Lung (tissue), 12 donors: ENCODE results near the gene PLEKHG2. TPM values are rescaled to one million over a fixed set of nuclear protein-coding genes. Genes with fewer than 3 reads are reported as not detected.

Experiments used
- ATAC-seq: fragments of 200-7000 bp; cut with Tn5 transposase; one replicate; pipeline ENCODE4 v1.9.1; 2020; ENCODE audit warnings: moderate number of reproducible peaks; ENCODE audit not compliant: insufficient read depth, low FRiP score
- DNase-seq, 3 donors: peaks; one replicate each; pipeline ENCODE4 v3.0.0-alpha.2; 2013 to 2017
- H3K27ac ChIP-seq, 2 donors: one replicate each; pipeline ENCODE4 v1.5.1; 2013; ENCODE audit warnings: mild to moderate bottlenecking in 2 of 2, moderate library complexity in 2 of 2, control low read depth in 1 of 2, inconsistent platforms in 1 of 2, low read depth in 1 of 2, low read length in 1 of 2
- H3K27me3 ChIP-seq, 3 donors: one replicate each; pipeline ENCODE4 v1.5.1; 2013; ENCODE audit warnings: low read length in 2 of 3; ENCODE audit not compliant: control insufficient read depth in 3 of 3, insufficient read depth in 3 of 3
- H3K36me3 ChIP-seq, 4 donors: one replicate each; pipeline ENCODE4 v1.5.1; 2013; ENCODE audit warnings: low read length in 4 of 4, mild to moderate bottlenecking in 1 of 4, moderate library complexity in 1 of 4; ENCODE audit not compliant: control insufficient read depth in 4 of 4, insufficient read depth in 4 of 4
- H3K4me1 ChIP-seq, 5 donors: one replicate each; pipeline ENCODE4 v1.5.1; 2013; ENCODE audit warnings: low read length in 5 of 5, mild to moderate bottlenecking in 2 of 5, moderate library complexity in 1 of 5; ENCODE audit not compliant: control insufficient read depth in 5 of 5, insufficient read depth in 5 of 5
- H3K4me3 ChIP-seq: one replicate; pipeline ENCODE4 v1.5.1; 2013; ENCODE audit warnings: mild to moderate bottlenecking, control low read depth, moderate library complexity
- H3K9ac ChIP-seq, 2 donors: one replicate each; pipeline ENCODE4 v1.5.1; 2013; ENCODE audit warnings: low read length in 2 of 2, control low read depth in 1 of 2; ENCODE audit not compliant: insufficient read depth in 1 of 2
- H3K9me3 ChIP-seq, 4 donors: one replicate each; pipeline ENCODE4 v1.5.1; 2013; ENCODE audit warnings: low read length in 3 of 4, mild to moderate bottlenecking in 1 of 4, moderate library complexity in 1 of 4; ENCODE audit not compliant: control insufficient read depth in 4 of 4, insufficient read depth in 3 of 4
- CTCF ChIP-seq: IDR thresholded peaks from 2 replicates; pipeline ENCODE4 v1.5.1; 2012; ENCODE audit warnings: mild to moderate bottlenecking; ENCODE audit errors: control extremely low read depth, extremely low read depth
- WGBS, 2 donors: extraction: QIAGEN DNeasy Blood & Tissue Kit; methylation state at CpG; one replicate each; pipeline ENCODE4 v1.1.7; 2013; 5-methylcytosine and 5-hydroxymethylcytosine counted together
- polyA plus RNA-seq, 2 donors: library from polyadenylated mRNA; stranded (reverse); fragments of 200-250 nt; gene quantifications; one replicate each; pipeline ENCODE4 v1.2.1, GENCODE V29; 2013
- total RNA-seq, 2 donors: library from RNA; depleted of rRNA in 1 of 2; stranded (reverse); fragments of >200 nt in 1 of 2; gene quantifications; one replicate each; pipeline ENCODE4 v1.2.1, GENCODE V29; 2014 to 2021
- donor health status: control.
- donor health status: control.
- donor health status: Bipolar disorder and iron deficiency.
- donor health status: healthy.
- donor health status: DM: yes; HTN: yes; CAD: no.

PLEKHG2 gene
- total and polyA plus RNA-seq, 4 donors, result 15.5 to 52.7 (median 27.2) TPM

GRCh38 chr19:39405261-39405957, 7.1 kb upstream of the PLEKHG2 start:
- ATAC-seq, result no peak
- WGBS, 2 donors, result 89 to 91% methylated on average over 17 of the region's 17 CpGs
- Histone ChIP-seq H3K27me3 (no peaks in the 10 kb centered on the region), H3K36me3 (peaks cover 0 to 12% (median 6%) of the 10 kb centered on the region in 4 donors), H3K4me3 (no peak overlapping the region), H3K9me3 (no peaks in the 10 kb centered on the region), H3K4me1 (peaks cover 0 to 39% (median 14%) of the 10 kb centered on the region in 5 donors), H3K27ac (peak overlapping the region; percentile 55 to 97), H3K9ac (no peak overlapping the region)
- TF ChIP-seq CTCF, result no peak
- no peak for DNase-seq

- peak overlapping the region; percentile 42 for H3K4me3 ChIP-seq
- H3K27me3 ChIP-seq, result no peaks in the 10 kb centered on the region
- ATAC-seq (no peak), DNase-seq (no peak)
- peak overlapping the region in 1 of 2 donors; percentile 17 for H3K9ac ChIP-seq
- 13 to 17% methylated on average over 22 of the region's 22 CpGs for WGBS, 2 donors
- peaks cover 0 to 12% (median 6%) of the 10 kb centered on the region in 4 donors for H3K36me3 ChIP-seq
- peak overlapping the region; percentile 55 to 97 for H3K27ac ChIP-seq
- TF ChIP-seq CTCF, result no peak
- no peaks in the 10 kb centered on the region for H3K9me3 ChIP-seq
- peaks cover 0 to 46% (median 16%) of the 10 kb centered on the region in 5 donors for H3K4me1 ChIP-seq
Observed at GRCh38 chr19:39405958-39406655, 6.4 kb upstream of the PLEKHG2 start.

GRCh38 chr19:39406656-39407409, 5.6 kb upstream of the PLEKHG2 start, which contains the start of gene ZFP36:
ZFP36 (plus strand) TSS chr19:39406847; CDS start chr19:39406905, 58 bp downstream.
- Histone ChIP-seq H3K9me3 (no peaks in the 10 kb centered on the region), H3K27me3 (no peaks in the 10 kb centered on the region), H3K36me3 (peaks cover 0 to 12% (median 6%) of the 10 kb centered on the region in 4 donors), H3K4me3 (peak within 1 kb of the TSS; percentile 91), H3K9ac (peak within 1 kb of the TSS; percentile 56 to 86), H3K27ac (peak within 1 kb of the TSS; percentile 94 to 100), H3K4me1 (peaks cover 0 to 52% (median 17%) of the 10 kb centered on the region in 5 donors)
- no peak for TF ChIP-seq CTCF
- DNase-seq (peak; percentile 89 to 95 (median 93)), ATAC-seq (peak; percentile 25)
- WGBS, 2 donors, result 1% methylated on average over 56 of the region's 56 CpGs
